ENCODE results near the gene DDX41. TPM values are rescaled to one million over a fixed set of nuclear protein-coding genes. Genes with fewer than 3 reads are reported as not detected.
"Not testable (repeated sequence)": the region's sequence is repeated elsewhere in the genome, so short reads cannot be mapped to it uniquely, and the experiment has no call there.

DDX41 gene
- polyA plus RNA-seq, 4 donors, result 97.3 to 107 (median 102) TPM

DNA sequence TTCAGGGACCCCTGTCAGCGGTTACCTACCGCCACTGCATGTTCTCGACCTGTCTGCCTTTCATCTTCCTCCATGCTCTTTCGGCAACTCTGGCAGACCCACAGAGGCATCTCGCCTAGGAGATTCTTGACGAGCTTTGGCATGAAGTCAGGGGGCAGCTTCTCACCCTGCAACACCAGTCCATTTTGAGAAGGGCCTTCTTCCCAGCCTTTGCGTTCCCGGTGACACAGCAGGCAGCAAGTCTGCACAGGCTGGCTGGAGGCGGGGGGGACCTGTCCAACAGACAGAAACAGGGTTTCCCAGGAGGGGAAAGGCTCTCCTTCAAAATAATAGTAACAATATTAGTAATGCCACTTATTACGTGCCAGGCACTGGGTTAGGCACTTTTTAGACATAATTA, 22.1 kb upstream of the DDX41 start:
- no peak for DNase-seq (ENCODE audit: low read depth in 4 of 4, low spot score in 2 of 4)

DNA sequence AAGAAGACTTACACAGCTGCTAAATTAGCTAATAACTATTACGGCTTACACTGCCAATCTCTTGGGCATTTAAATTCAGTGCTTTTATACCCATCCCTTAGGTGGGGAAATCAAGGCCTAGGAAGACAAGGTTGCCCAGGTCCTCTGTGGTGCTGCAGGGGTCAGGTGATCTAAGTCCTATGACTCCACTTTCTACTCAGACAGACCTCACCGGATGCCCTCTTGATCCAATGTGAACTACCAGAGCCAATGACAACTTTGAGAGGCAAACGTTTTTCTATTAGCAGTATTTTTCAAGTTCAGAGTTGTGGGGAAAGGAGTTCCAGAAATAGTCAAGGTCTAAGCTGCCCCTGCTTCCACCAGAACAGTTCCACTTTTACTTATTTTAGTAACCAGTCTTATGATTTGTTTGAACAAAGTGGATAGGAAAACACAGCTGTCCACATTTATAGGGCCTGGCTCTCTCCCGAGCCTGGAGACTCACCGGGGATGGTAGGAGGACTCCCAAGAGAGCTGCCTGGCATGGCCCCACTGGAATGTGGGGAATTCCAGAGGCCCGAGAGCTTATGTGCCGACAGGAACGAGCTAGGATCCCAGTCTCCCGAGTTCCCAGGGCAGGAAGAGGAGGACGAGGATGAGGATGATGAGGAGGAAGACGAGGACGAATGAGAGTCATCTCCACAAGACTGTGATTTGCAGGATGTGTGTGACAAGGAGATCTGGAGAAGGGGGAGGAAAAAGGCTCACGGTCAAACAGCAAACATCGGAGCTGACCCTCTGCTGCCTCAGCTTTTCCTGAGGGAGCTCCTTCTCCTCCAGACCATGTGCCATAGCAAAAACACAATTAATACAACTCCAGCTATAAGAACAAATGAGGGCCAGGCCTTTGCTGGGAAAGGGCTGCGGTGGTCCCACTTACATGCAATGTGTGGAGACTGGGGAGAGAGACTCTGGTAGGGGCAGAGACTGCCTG, 20.9 kb upstream of the DDX41 start:
- no peak for DNase-seq (ENCODE audit: low read depth in 4 of 4, low spot score in 2 of 4)

DNA sequence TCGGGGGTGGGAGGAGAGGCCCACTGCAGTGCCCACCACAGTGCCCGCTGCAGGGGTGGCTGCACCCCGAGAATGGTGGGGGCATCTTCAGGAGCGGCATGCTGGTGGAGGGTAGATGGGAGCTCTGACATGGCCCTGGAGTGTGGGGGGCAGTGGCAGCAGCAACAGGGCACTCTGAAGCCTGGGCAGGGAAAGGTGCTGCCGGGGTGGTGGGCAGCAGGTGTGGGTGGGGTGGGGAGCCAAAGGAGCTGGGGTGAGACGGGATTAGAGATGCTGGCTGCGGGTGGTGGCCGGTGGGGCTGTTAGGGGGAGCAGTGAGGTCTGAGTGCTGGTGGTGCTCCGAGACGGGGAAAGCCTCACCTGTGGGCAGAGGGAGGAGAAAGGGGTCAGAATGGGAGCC, 19.6 kb upstream of the DDX41 start:
- DNase-seq (ENCODE audit: low read depth in 4 of 4, low spot score in 2 of 4), result no peak

DNA sequence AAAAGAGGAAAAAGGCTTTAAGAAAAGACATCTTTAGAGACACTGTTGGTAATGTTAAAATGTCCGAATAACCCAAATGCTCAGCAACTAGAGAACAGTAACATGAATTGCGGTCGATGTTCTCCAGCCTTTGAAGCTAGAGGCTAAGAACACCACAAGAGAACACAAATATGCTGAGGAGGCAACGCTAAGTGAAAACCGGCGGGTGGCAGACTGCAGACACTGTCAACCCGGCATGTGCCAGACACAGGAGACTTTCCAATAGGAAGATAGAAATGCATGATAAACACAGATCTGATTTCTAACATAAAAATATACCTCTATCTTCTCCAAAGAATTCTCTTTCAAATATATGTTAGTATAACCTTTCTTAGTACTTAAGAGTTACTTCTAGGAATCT, 18.4 kb upstream of the DDX41 start:
- no peak for DNase-seq (ENCODE audit: low read depth in 4 of 4, low spot score in 2 of 4)

DNA sequence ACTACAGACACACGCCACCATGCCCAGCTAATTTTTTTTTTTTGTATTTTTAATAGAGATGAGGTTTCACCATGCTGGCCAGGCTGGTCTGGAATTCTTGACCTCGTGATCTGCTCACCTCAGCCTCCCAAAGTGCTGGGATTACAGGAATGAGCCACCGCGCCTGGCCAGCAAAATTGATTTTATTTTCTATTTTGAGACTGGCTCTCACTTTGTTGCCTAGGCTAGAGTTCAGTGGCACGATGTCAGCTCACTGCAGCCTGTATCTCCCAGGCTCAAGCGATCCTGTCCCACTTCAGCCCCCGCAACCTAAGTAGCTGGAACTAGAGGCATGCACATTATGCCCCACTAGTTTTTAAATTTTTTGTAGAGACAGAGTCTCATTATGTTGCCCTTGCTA, 17.7 kb upstream of the DDX41 start:
- DNase-seq (ENCODE audit: low read depth in 4 of 4, low spot score in 2 of 4), result not testable (repeated sequence)

DNA sequence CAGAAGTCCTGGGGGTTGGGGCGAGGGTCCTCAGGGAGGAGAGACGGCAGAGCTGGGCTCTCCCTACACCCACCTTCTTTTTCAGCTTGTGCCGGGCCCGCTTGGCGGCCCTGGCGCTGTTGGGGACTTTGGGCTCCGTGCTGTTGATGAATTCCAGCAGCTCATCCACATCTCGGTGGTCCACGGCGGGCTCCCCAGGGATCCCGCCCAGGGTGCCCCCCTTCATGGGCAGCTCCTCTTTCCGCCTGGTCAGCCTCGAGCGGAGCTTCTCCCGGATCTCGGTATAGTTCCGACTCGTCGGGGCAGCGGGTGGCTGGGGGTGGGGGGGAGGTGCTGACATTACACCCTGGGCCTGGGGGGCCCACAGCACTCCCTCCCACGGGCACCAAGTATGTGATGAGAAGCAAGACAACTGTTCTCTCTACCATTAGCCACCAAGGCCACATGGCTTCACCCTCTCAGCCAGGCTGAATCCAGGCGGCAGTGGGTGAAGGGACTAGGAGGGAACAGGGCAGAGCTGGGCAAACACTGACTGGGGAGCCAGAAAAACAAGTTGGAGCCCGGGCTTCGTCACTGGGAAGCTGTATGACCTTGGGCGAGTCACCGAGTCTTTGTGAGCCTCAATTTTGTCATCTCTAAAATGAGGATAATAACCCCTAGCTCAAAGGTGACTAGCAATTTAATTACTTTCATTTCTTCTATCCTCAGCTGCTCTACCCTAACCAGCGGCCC, 14.6 kb upstream of the DDX41 start:
- DNase-seq (ENCODE audit: low read depth in 4 of 4, low spot score in 2 of 4), result no peak

DNA sequence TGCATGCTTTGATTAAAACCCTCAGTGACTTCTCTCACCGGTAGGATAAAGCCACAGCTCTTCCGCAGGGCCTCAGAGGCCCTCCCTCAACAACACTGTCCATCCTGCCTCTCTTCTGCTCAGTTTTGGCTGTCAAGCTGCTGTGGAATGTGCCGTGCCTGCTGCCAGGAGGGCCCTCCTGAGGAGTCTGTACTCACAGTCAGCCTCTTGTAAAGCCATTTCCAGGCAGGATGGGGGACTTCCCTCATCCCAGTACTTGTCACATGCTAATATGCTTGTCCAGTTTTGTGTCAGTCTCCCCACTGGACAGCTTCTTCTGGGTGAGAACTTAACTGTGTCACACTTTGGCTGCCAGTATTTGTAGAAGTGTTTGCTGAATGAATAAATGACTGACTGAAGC, 13.9 kb upstream of the DDX41 start:
- DNase-seq (ENCODE audit: low read depth in 4 of 4, low spot score in 2 of 4), result no peak

DNA sequence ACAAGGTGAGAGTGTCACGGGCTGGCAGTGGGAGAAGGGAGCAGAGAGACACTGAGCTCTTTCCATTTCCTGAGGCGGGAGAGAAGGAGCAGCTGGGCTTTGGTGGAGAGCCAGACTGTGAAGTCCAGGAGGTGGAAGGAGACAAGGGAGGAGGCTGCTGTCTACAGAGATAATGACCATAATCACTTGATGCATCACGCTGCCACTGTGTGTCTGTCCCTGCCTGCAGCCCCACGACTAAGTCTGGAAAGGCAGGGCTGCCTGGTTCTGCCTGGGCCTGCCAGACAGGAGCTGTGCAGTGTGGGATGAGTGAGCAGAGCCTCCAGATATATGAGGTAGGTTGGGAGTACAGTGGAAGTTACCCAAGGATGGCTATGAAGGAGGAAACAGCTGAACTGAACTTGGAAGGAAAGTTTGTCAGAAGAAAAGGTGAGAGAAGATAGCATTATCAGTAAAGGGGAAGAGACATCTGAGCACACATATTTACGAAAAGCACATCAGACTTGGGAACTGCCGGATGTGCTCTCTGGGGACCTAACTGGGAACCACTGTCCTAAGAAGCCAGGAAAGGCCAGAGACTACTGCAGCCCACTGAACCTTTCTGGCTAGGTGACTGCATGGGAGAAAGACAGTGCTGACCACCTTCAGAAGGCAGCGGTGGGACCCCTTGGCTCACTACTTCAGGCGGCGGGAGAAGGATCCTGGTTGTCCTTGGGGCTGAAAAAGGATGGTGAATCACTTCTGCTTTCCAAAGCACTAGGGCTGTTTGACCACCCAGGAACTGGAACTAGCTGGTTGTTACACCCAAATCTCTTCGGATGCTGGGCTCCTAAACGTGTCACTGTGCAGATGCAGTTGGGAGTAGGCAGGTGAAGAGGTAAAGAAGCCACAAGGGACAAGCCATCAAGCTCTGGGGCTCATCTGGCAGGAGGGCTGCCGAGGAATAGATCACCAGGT, 12.8 kb upstream of the DDX41 start:
- DNase-seq (ENCODE audit: low read depth in 4 of 4, low spot score in 2 of 4), result no peak

DNA sequence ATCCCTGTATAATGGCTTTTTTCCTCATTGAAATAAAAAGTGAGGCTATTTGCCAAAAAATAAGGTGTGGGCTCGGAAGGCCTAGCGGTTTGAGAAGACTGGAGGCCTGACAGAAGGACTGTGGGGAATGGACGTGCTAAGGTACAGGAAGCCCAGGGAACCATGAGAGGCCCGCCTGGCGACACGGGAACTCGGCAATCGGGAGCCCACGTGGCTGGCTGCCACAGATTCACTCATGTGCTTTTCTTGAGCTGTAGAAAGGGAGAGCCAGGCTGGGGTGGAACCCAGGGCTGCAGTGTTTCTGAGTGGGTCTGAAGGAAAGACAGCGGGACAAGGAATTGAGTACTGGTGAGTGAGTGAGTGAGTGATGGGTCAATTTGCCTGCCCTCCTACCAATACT, 11.9 kb upstream of the DDX41 start:
- no peak for DNase-seq (ENCODE audit: low read depth in 4 of 4, low spot score in 2 of 4)

DNA sequence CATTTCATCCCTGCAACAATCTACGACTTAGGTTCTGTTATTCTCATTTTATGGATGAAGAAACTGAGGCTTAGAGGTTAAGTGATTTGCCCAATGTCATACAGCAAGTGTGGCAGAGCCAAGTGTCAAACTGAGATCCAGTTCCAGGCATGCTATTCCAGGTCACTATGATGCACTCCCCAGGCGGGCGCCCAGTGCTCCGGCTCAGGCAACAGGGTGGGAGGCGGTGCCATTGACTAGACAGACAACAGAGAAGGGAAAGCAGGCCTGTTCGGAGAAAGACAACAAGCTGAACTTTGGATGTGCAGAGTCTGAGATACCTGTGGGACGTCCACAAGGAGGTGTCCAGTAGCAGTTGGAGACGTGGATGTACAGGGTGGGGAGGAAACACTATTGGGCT, 10.8 kb upstream of the DDX41 start:
- DNase-seq (ENCODE audit: low read depth in 4 of 4, low spot score in 2 of 4), result no peak

DNA sequence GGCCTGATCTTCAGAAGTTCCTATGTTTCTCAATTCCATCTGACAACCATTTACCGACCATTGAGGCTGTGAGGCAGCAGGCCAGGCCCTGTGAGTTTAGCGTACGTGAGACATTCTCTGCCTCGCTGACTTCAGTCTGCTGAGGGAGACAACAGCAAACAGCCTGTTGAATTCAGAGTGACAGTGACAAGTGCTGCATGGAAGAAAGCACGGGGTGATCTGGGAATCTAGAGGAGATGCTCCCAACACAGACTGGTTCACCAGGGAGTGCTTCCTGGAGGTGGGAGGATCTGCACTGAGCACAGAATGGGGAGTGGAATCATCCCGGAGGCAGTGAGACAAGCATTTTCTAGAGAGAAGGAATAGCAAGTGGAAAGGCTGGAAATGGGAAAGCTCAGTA, 10.0 kb upstream of the DDX41 start:
- DNase-seq (ENCODE audit: low read depth in 4 of 4, low spot score in 2 of 4), result no peak

DNA sequence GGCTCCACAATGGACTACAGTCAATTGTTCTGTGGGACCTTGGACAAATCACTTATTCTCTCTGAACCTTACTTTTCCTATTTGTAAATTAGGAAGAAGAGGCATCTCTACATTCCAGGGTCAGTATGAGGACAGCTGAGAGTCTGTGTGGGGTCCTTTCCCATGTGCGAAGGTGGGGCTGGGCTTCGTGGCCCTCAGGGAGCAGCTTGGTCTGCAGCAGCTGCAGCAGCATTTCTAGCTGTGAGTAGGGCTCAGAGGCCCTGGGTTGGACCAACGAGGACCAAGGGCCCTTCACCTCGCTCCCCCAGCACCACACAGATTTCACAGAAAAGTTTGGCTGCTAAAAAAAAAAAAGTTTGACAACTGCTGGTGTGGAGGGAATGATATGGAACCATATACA, 9.4 kb upstream of the DDX41 start:
- no peak for DNase-seq (ENCODE audit: low read depth in 4 of 4, low spot score in 2 of 4)

DNA sequence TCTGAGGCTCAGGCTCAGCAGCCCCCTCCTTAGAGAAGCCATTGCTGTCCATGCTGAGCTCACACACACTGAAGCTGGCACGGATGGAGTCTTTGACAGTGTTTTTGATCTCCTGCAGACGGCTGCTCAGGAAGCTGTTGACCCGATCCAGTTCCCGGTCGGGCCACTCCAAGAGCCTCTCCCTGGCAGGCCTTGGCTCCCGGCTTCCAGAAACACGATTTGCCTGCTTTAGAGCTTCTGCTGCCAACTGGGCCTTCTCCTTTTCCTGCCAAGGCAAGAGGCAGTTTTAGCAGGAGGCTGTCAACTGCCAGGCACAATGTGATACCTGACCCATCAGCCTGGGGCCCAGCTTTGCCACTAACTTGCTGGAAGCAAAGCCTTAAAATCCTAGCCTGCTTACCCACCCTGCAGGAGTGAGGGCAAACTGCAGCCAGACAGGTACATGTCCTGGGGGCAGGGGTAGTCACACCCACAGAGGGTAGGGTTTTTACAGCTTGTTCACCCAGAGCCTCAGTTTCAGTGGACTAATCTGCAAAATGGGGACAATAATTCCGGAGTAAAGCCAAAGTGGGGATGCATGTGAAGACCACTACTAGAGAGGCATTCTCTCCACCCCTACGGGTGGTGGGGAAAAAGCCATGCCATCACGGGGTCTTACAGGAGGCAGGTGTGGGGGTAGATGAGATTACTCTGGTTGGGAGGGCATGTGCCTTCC, 8.3 kb upstream of the DDX41 start:
- DNase-seq (ENCODE audit: low read depth in 4 of 4, low spot score in 2 of 4), result no peak

DNA sequence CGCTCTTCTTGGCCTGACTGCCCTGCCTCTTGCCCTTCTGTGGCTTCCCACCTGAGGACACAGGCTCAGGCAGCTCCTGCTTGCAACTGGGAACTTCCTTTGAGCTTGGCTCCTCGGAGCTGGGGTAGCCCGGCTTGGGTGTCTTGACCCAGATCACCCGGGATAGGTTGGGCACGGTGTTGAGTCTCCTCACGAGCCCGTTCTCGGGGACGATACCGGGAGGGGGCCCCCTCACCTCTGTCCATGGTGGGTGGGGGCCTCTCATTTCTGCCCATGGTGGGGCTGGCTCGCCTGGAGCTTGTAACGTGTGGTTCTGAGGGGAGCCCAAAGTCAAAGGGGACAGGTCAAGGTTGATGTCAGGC, 7.8 kb upstream of the DDX41 start:
- no peak for DNase-seq (ENCODE audit: low read depth in 4 of 4, low spot score in 2 of 4)

DNA sequence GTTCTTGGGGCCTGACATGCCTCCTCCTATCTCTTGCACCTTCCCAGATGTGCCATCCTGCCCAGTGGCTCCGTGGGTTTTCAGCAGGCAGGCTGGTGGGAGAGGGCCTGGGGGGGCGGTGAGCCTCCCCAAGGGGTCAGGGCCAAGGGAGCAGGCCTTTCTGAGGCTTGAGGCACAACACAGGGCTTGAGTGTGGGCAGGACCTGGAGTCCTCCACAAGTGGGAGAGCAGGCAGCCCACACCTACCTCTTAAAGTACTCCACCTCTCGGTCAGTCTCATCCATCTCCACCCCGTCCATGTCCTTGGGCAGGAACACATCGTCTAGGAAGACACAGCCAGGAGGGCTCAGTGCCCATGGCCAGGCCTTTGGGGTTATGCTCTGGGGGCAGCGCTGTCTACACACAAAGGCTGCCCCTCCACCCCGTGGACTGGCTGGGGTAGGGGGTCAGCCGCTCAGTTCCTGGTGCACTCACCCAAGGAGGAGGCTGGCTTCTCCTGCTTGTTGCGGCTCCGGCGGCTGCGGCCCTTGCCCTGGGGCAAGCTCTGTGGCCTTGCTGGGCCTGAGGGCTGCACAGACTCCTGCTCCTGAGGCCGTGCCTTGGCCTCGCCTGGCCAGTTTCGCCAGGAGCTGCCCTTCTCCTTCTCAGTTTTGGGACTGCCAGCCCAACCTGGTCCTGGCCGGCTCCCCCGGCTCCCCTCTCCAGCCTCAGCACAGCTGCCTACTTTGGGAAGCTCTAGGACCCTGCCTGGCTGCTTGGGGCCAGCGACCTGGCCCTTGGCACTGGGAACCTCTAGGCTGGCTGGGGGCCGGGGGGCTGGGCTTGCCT, 7.2 kb upstream of the DDX41 start:
- no peak for DNase-seq (ENCODE audit: low read depth in 4 of 4, low spot score in 2 of 4)

DNA sequence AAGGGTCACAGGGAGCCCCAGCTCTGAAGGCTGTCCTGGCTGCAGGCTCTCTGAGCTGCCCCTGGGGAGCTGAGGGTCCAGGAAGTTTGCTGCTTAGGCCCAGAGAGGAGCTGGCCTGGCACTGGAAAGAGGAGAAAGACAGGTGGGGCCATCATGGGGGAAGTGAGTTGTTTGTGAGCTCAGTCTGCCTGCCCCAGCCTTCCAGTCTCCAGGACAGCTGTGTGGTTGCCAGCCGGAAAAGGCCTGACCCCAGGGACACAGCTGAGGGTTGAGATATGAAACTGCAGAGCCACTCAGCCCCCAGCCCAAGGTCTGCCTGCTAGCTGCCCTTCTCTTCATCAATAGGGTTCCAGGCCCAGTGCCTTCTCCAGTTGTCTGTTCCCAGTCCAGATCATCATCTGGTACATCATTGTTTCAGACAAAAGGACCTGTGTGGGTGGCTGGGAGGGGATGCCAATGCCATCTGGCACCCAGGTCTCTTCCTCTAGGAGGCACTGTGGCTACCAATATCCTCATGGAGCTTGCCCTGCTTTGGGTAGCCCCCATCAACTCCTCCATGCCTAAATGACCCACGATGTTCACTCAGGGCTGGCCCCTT, 4.3 kb upstream of the DDX41 start:
- DNase-seq (ENCODE audit: low read depth in 4 of 4, low spot score in 2 of 4), result no peak

DNA sequence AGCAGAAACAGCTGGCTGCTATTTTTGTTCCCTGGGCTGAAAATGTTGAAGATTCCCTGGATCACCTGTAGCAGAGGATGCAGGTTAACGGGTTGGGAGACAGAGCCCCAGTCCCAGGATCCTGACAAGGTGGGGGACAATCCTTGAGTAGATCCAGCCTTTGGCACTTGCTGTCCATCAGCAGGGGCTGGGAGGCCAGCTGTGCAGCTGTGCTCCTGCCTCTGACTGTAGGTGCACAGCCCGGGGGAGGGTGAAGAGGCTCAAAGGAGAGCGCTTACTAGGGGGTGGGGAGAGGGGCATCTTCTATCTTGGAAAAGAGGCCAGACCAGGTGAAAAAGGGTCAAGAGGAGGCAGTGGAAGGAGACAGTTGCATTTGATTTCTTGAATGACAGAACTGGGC, 3.5 kb upstream of the DDX41 start:
- DNase-seq (ENCODE audit: low read depth in 4 of 4, low spot score in 2 of 4), result no peak

DNA sequence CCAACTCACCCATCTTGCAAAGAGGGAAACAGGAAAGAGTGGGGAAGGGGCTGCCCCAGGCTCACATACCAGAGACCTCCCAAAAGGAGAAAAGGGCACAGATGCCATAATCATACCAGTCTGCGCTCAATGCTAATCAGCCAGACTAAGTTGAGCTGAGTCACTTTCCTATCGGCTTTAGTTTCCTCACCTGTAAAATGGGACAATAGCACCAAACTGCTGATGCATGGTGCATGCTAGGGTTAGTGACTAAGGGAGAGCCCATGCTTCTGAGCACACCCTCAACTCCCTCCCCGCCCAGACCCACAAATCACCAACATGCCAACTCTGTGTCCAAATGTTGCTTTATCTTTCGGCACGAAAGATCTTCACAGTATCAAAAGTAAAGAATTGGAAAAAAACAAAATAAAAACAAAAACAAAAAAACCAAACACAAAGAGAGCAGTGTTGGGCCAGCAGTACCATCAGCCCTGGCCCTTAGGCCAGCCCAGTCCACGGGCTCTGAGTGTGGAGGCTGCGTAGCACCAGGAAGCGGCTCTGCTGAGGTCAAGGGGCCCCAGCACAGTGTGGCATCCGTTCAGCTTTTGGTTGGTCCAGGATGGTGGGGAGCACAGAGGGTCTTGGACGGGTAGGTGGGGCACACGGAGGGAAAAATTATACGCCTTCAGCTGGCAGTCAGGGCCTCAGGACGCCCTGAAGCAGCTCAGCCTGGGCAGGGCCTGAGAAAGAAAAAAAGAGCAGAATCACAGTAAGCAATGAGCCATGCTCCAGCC, 2.9 kb upstream of the DDX41 start:
- no peak for DNase-seq (ENCODE audit: low read depth in 4 of 4, low spot score in 2 of 4)
